Right lobe of liver (tissue), 4 donors: ENCODE results near the gene DNAJB14.

Experiments used
- POLR2A ChIP-seq: fragments of 450-650 bp; IDR thresholded peaks from one replicate; pipeline ENCODE4 v1.6.1; 2017; ENCODE audit warnings: antibody characterized with exemption, mild to moderate bottlenecking
- TF ChIP-seq, protein P1 (sequence below), 4 donors: fragments of 200-600 bp in 3 of 4; fragments of 450-650 bp in 1 of 4; IDR thresholded peaks; one replicate each; pipeline versions ENCODE4 v1.5.1 to v1.8.0; 2016 to 2022; ENCODE audit warnings: antibody characterized with exemption in 4 of 4, mild to moderate bottlenecking in 2 of 4
- donor health status: DM: no; HTN: no; CAD: no.
- donor health status: DM: no; HTN: no; CAD: no.
- donor health status: DM: no; HTN: yes; CAD: no.

DNA sequence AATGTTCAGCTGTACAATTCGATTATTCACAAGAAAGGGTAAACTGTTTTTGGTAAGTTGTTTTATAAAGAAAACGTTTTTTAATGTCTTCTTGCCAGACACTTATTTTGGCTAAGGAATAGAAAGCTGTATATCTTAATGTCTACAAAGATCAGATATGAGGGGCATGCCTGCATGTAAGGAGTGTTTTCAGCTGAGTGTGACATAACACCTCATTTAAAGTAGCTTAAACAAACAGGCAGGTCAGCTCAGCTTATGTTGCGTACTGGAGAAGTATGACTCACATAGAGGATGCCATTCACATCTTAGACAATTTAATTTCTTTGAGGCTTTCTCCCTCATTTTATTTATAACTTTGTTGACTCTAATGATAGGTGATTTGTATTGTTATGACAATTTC lies 82.6 kb downstream of the DNAJB14 start:
- TF ChIP-seq, protein P1, sequence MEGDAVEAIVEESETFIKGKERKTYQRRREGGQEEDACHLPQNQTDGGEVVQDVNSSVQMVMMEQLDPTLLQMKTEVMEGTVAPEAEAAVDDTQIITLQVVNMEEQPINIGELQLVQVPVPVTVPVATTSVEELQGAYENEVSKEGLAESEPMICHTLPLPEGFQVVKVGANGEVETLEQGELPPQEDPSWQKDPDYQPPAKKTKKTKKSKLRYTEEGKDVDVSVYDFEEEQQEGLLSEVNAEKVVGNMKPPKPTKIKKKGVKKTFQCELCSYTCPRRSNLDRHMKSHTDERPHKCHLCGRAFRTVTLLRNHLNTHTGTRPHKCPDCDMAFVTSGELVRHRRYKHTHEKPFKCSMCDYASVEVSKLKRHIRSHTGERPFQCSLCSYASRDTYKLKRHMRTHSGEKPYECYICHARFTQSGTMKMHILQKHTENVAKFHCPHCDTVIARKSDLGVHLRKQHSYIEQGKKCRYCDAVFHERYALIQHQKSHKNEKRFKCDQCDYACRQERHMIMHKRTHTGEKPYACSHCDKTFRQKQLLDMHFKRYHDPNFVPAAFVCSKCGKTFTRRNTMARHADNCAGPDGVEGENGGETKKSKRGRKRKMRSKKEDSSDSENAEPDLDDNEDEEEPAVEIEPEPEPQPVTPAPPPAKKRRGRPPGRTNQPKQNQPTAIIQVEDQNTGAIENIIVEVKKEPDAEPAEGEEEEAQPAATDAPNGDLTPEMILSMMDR (IDR thresholded peaks at IDR 0.05) = no peak
- TF ChIP-seq POLR2A = no peak
